Activated naive CD4-positive, alpha-beta T cell (primary cell): ENCODE results near the gene STK11IP.

Experiments
- DNase-seq, 4 experiments: peaks; one replicate each; lab custom pipeline; 2025; lab: John Stamatoyannopoulos, UW

The STK11IP gene

GRCh38 chr2:219597552-219598307 lies at the start of gene STK11IP:
STK11IP (plus strand) TSS chr2:219597857; CDS start chr2:219598120, 263 bp downstream.
- DNase-seq, result peak; percentile 70 to 82 (median 78)

GRCh38 chr2:219548990-219549389 lies 48.7 kb upstream of the STK11IP start:
- no peak for DNase-seq

- DNase-seq, result no peak
These were observed 48.0 kb upstream of the STK11IP start for GRCh38 chr2:219549619-219550018.

GRCh38 chr2:219551441-219552381 lies 45.9 kb upstream of the STK11IP start:
- peak in 2 of 4 experiments; percentile 27 to 32 for DNase-seq

- DNase-seq, result peak; percentile 55 to 80 (median 72)
These were observed 45.1 kb upstream of the STK11IP start for GRCh38 chr2:219552382-219553167.

GRCh38 chr2:219553168-219553417 lies 44.6 kb upstream of the STK11IP start:
- no peak for DNase-seq

GRCh38 chr2:219553463-219553963 lies 44.1 kb upstream of the STK11IP start:
- no peak for DNase-seq

GRCh38 chr2:219554350-219554749 lies 43.3 kb upstream of the STK11IP start:
- no peak for DNase-seq

- DNase-seq, result no peak
These were observed 41.7 kb upstream of the STK11IP start for GRCh38 chr2:219555956-219556355.

- no peak for DNase-seq
These were observed 41.2 kb upstream of the STK11IP start for GRCh38 chr2:219556413-219556812.

GRCh38 chr2:219557320-219557719 lies 40.3 kb upstream of the STK11IP start:
- DNase-seq, result no peak

- DNase-seq, result no peak
These were observed 39.6 kb upstream of the STK11IP start for GRCh38 chr2:219557791-219558785.

- no peak for DNase-seq
These were observed 38.3 kb upstream of the STK11IP start for GRCh38 chr2:219559156-219559915.

- peak in 1 of 4 experiments; percentile 14 for DNase-seq
These were observed 37.4 kb upstream of the STK11IP start for GRCh38 chr2:219560037-219560892.

- DNase-seq, result no peak
These were observed 36.8 kb upstream of the STK11IP start for GRCh38 chr2:219560893-219561178.

- no peak for DNase-seq
These were observed 36.2 kb upstream of the STK11IP start for GRCh38 chr2:219561179-219562048.

GRCh38 chr2:219562049-219563020 lies 35.3 kb upstream of the STK11IP start:
- DNase-seq, result no peak
